Chondrocyte (in vitro differentiated cells): ENCODE measurements around the gene WWTR1. TPM values are rescaled to one million over a fixed set of nuclear protein-coding genes. Genes with fewer than 3 reads are reported as not detected.

Experiments
- DNase-seq: peaks from one replicate; pipeline ENCODE4 v3.0.0; 2021; ENCODE audit warnings: mixed read lengths, low spot score
- H3K27ac Mint-ChIP-seq: one replicate; pipeline ENCODE4 v1.8.0; 2021; ENCODE audit warnings: mild to moderate bottlenecking, moderate library complexity, mixed read lengths; ENCODE audit not compliant: unreplicated experiment
- H3K27me3 Mint-ChIP-seq: 2 replicates; pipeline ENCODE4 v1.8.0; 2021; ENCODE audit warnings: low read depth, mixed read lengths
- H3K36me3 Mint-ChIP-seq: 2 replicates; pipeline ENCODE4 v1.8.0; 2021; ENCODE audit warnings: low read depth, mixed read lengths
- H3K4me1 Mint-ChIP-seq: 2 replicates; pipeline ENCODE4 v1.8.0; 2021; ENCODE audit warnings: low read depth, mild to moderate bottlenecking, mixed read lengths
- H3K4me3 Mint-ChIP-seq: one replicate; pipeline ENCODE4 v1.8.0; 2021; ENCODE audit warnings: mild to moderate bottlenecking, moderate library complexity, mixed read lengths; ENCODE audit not compliant: unreplicated experiment
- H3K9me3 Mint-ChIP-seq: 2 replicates; pipeline ENCODE4 v1.8.0; 2021; ENCODE audit warnings: low read depth, mixed read lengths
- total RNA-seq: library from RNA; stranded (reverse); gene quantifications from 3 replicates; pipeline ENCODE4 v1.2.1, GENCODE V29; 2021
- TF ChIP-seq, protein P1 (sequence below): fragments of 200-600 bp; sonication (generic); IDR thresholded peaks from 2 replicates; pipeline ENCODE4 v1.5.0; 2021; ENCODE audit warnings: antibody characterized with exemption, mild to moderate bottlenecking, moderate library complexity

Gene WWTR1
- total RNA-seq, 1 donor from 2014 or later, result 107 TPM

DNA sequence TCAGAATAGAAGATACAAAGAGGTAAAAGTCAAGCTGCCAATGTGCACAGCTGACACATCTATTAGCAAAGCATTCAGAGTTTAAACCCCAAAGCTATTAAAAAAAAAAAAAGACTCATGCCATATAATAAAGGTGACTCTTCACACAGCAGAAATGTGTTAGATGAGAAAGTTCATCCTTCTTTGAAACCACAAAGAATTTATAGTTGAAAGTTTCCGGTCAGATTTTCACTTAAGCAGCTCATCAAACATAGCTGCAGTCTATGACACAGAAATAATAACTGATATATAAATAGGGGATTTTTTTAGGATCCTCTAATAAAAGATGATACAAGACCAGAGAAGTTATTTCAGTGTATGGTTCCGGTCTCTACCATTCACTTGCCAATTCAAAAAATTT lies 76.6 kb downstream of the WWTR1 start:
- peaks cover 86% of the 10 kb centered on the region for H3K4me1 Mint-ChIP-seq
- H3K27ac Mint-ChIP-seq, result peak overlapping the region; percentile 96

DNA sequence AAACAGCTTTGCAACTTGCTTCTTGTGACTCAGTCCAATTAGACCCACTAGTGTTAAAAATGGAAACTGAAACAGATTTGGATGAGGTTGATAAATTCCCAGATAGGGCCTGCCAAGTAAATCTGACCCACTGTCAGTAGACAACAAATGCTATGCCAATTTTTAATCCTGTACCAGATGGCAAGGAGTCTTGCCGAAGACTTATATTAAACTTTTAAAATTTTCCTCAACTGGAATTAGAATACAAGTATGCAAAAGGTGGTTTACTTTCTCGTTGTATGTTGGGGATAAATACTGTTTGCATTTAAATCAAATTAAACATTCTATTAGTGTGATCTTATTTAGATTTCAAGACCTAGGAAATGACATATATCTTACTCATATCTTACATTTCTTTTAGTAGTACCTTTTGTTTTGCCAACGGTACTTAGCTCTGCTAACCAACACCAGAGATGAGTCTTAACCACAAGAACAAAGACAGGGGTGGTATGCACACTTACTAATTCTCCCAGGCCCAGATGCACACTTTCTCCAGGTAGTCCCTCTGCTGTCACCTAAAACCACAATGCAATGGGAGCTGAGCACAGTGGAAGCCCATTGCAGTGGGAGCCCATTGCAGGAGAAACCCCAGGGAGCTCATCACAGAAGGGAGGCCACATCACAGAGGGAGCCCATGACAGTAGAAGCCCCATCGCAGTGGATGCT lies 77.8 kb downstream of the WWTR1 start:
- Mint-ChIP-seq H3K27me3 (no peaks in the 10 kb centered on the region), H3K9me3 (no peaks in the 10 kb centered on the region), H3K27ac (peak overlapping the region; percentile 96), H3K4me3 (no peak overlapping the region), H3K36me3 (no peaks in the 10 kb centered on the region), H3K4me1 (peaks cover 90% of the 10 kb centered on the region)
- TF ChIP-seq, protein P1, sequence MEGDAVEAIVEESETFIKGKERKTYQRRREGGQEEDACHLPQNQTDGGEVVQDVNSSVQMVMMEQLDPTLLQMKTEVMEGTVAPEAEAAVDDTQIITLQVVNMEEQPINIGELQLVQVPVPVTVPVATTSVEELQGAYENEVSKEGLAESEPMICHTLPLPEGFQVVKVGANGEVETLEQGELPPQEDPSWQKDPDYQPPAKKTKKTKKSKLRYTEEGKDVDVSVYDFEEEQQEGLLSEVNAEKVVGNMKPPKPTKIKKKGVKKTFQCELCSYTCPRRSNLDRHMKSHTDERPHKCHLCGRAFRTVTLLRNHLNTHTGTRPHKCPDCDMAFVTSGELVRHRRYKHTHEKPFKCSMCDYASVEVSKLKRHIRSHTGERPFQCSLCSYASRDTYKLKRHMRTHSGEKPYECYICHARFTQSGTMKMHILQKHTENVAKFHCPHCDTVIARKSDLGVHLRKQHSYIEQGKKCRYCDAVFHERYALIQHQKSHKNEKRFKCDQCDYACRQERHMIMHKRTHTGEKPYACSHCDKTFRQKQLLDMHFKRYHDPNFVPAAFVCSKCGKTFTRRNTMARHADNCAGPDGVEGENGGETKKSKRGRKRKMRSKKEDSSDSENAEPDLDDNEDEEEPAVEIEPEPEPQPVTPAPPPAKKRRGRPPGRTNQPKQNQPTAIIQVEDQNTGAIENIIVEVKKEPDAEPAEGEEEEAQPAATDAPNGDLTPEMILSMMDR, result no peak
- no peak for DNase-seq

More for the DNA sequence above, 76.6 kb downstream of the WWTR1 start:
- TF ChIP-seq, protein P1, result no peak
- no peak for DNase-seq
- no peaks in the 10 kb centered on the region for H3K36me3 Mint-ChIP-seq
- H3K9me3 Mint-ChIP-seq, result no peaks in the 10 kb centered on the region
- H3K4me3 Mint-ChIP-seq, result peak overlapping the region; percentile 31
- no peaks in the 10 kb centered on the region for H3K27me3 Mint-ChIP-seq

DNA sequence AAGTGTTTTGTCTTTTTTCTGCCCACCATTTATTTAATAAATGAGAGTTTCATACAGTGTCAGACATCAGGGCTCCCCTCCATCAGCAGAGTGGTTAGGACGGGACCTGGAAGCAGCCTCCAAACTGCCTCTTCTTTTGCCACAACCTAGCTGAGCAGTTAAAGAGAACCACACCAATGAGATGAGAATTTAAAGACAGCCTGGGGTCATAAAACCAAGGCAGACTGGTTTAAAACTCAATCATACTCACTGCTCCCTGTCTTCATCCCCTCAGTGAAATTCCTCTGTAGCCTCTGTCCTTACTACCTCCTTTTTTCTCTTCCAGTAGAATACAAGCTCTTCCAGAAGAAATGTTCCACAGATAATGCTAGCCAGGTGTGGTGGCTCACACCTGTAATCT lies 78.7 kb downstream of the WWTR1 start:
- Mint-ChIP-seq H3K27me3 (no peaks in the 10 kb centered on the region), H3K36me3 (no peaks in the 10 kb centered on the region), H3K4me3 (no peak overlapping the region), H3K27ac (peak overlapping the region; percentile 96), H3K9me3 (no peaks in the 10 kb centered on the region), H3K4me1 (peaks cover 87% of the 10 kb centered on the region)
- TF ChIP-seq, protein P1, result no peak
- DNase-seq, result no peak

DNA sequence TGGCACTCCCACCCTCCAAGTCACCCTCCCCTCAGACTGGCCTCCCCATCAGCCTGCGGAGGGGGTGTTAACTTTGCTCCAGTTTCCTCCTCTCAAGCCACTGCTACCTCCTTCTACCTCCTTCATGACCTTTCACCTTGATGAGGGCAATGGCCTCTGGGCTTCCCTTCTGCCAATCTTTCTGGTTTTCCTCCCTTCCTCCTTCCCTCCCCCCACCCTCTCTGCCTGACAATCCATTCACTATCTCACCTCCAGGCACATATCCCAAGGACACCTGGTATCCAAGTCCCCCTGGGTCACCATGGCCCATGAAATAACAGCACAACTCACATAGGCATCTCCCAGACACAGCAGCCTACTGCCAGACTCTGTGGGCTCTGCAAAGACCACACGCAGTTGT lies 80.0 kb downstream of the WWTR1 start:
- H3K4me3 Mint-ChIP-seq, result no peak overlapping the region
- TF ChIP-seq, protein P1, result no peak
- H3K27me3 Mint-ChIP-seq, result no peaks in the 10 kb centered on the region
- no peak for DNase-seq
- H3K9me3 Mint-ChIP-seq, result no peaks in the 10 kb centered on the region
- no peak overlapping the region for H3K27ac Mint-ChIP-seq
- no peaks in the 10 kb centered on the region for H3K36me3 Mint-ChIP-seq
- H3K4me1 Mint-ChIP-seq, result peaks cover 88% of the 10 kb centered on the region

DNA sequence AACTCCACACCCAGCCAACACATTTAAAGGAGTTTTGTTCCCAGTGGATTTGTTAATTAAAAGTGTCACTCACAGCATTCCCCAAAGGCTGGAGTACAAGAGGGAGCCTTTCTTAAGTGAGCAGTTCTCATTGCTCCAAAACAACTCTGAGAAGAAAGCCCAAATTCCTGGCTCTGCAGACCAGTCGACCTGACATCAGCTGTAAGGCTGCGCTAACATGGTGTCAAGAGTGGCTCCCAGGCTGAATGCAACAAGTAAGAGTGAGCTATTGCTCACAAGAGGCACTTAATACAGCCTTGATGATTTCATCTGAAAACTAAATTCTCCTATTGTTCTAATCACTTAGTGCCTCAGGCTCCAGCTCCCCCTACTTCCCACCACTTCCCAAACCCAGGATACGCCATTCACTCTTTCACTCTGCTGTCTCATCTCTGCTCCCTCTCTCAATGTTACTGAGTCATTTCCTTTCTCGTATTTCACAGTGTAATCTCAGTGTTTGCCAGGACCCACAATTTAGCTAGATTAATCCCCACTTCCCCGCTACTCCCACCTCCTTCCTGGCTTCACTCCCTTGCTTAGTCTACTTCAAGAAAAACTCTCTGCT lies 81.8 kb downstream of the WWTR1 start:
- no peak for DNase-seq
- H3K4me3 Mint-ChIP-seq, result peak overlapping the region; percentile 39
- peak overlapping the region; percentile 96 for H3K27ac Mint-ChIP-seq
- H3K4me1 Mint-ChIP-seq, result peaks cover 90% of the 10 kb centered on the region
- peaks cover 9% of the 10 kb centered on the region for H3K36me3 Mint-ChIP-seq
- TF ChIP-seq, protein P1, result no peak
- no peaks in the 10 kb centered on the region for H3K9me3 Mint-ChIP-seq
- no peaks in the 10 kb centered on the region for H3K27me3 Mint-ChIP-seq
